SK-N-SH treated with all-trans-retinoic acid at 6 μM for 48 hours (cell line): ENCODE measurements around the gene NDUFS4.

Source experiments
- ATAC-seq: fragments of 200-7000 bp; cut with Tn5 transposase; 3 replicates; pipeline ENCODE4 v1.9.1; 2020; ENCODE audit warnings: mild to moderate bottlenecking, moderate library complexity
- BACH2 ChIP-seq: fragments of 250-450 bp; sonication (Bioruptor Pico); IDR thresholded peaks from 2 replicates; pipeline ENCODE4 v1.9.0; 2021; ENCODE audit warnings: mild to moderate bottlenecking, borderline replicate concordance
- CSDC2 ChIP-seq: fragments of 250-450 bp; sonication (Bioruptor Pico); IDR thresholded peaks from 2 replicates; pipeline ENCODE4 v1.5.0; 2020; ENCODE audit warnings: mild to moderate bottlenecking, moderate library complexity
- ESRRG ChIP-seq: fragments of 250-450 bp; sonication (Bioruptor Pico); IDR thresholded peaks from 2 replicates; pipeline ENCODE4 v1.6.1; 2021; ENCODE audit warnings: mild to moderate bottlenecking
- GLIS3 ChIP-seq: fragments of 250-450 bp; sonication (Bioruptor Pico); IDR thresholded peaks from 2 replicates; pipeline ENCODE4 v1.5.0; 2020; ENCODE audit warnings: mild to moderate bottlenecking, moderate library complexity
- ISL1 ChIP-seq: fragments of 250-450 bp; sonication (Bioruptor Pico); IDR thresholded peaks from 2 replicates; pipeline ENCODE4 v2.1.2; 2022; ENCODE audit warnings: mild to moderate bottlenecking, moderate library complexity
- PPARA ChIP-seq: fragments of 250-450 bp; sonication (Bioruptor Pico); IDR thresholded peaks from 2 replicates; pipeline ENCODE4 v1.5.0; 2020; ENCODE audit warnings: mild to moderate bottlenecking, borderline replicate concordance
- RARB ChIP-seq: fragments of 250-450 bp; sonication (Bioruptor Pico); IDR thresholded peaks from 2 replicates; pipeline ENCODE4 v1.8.0; 2021; ENCODE audit warnings: mild to moderate bottlenecking, moderate library complexity
- SNAI2 ChIP-seq: fragments of 250-450 bp; sonication (Bioruptor Pico); IDR thresholded peaks from 2 replicates; pipeline ENCODE4 v1.5.0; 2020; ENCODE audit warnings: mild to moderate bottlenecking, moderate library complexity
- TCF4 ChIP-seq: fragments of 250-450 bp; sonication (Bioruptor Pico); IDR thresholded peaks from 2 replicates; pipeline ENCODE4 v1.8.0; 2021; ENCODE audit warnings: mild to moderate bottlenecking, moderate library complexity, borderline replicate concordance
- TOX ChIP-seq: fragments of 250-450 bp; sonication (Bioruptor Pico); IDR thresholded peaks from 2 replicates; pipeline ENCODE4 v1.8.0; 2021; ENCODE audit warnings: mild to moderate bottlenecking, moderate library complexity, borderline replicate concordance
- TSHZ2 ChIP-seq: fragments of 250-450 bp; sonication (Bioruptor Pico); IDR thresholded peaks from 2 replicates; pipeline ENCODE4 v1.5.0; 2020; ENCODE audit warnings: mild to moderate bottlenecking, moderate library complexity
- ZC3H10 ChIP-seq: fragments of 250-450 bp; sonication (Bioruptor Pico); IDR thresholded peaks from 2 replicates; pipeline ENCODE4 v1.5.1; 2021; ENCODE audit warnings: mild to moderate bottlenecking, moderate library complexity
- ZFP3 ChIP-seq: fragments of 250-450 bp; sonication (Bioruptor Pico); IDR thresholded peaks from 2 replicates; pipeline ENCODE4 v1.5.0; 2020; ENCODE audit warnings: mild to moderate bottlenecking, moderate library complexity
- ZFP30 ChIP-seq: fragments of 450-650 bp; formaldehyde crosslinking; IDR thresholded peaks from 2 replicates; pipeline ENCODE4 v1.5.0; 2022; ENCODE audit warnings: mild to moderate bottlenecking, moderate library complexity
- ZNF565 ChIP-seq: fragments of 450-650 bp; formaldehyde crosslinking; conservative IDR thresholded peaks from 2 replicates; pipeline ENCODE4 v1.5.0; 2020; ENCODE audit warnings: low read depth, mild to moderate bottlenecking, moderate library complexity
- ZNF70 ChIP-seq: fragments of 450-650 bp; formaldehyde crosslinking; IDR thresholded peaks from 2 replicates; pipeline ENCODE4 v1.5.0; 2020; ENCODE audit warnings: mild to moderate bottlenecking, moderate library complexity
- ZNF8 ChIP-seq: fragments of 450-650 bp; formaldehyde crosslinking; IDR thresholded peaks from 2 replicates; pipeline ENCODE4 v1.5.0; 2020; ENCODE audit warnings: mild to moderate bottlenecking, moderate library complexity
- TF ChIP-seq, protein P1 (sequence below): fragments of 250-450 bp; sonication (Bioruptor Pico); IDR thresholded peaks from 2 replicates; pipeline ENCODE4 v1.5.1; 2020; ENCODE audit warnings: low read depth, mild to moderate bottlenecking, moderate library complexity
- TF ChIP-seq, protein P2 (sequence below): fragments of 250-450 bp; sonication (Bioruptor Pico); IDR thresholded peaks from 2 replicates; pipeline ENCODE4 v1.8.0; 2020; ENCODE audit warnings: mild to moderate bottlenecking, moderate library complexity, borderline replicate concordance
- TF ChIP-seq, protein P3 (sequence below): fragments of 250-450 bp; sonication (Bioruptor Pico); IDR thresholded peaks from 2 replicates; pipeline ENCODE4 v1.5.1; 2021; ENCODE audit warnings: mild to moderate bottlenecking, moderate library complexity

The NDUFS4 gene

GRCh38 chr5:53613061-53613460 is 52.6 kb downstream of the NDUFS4 start:
- ATAC-seq, result no peak
- no peak for TF ChIP-seq BACH2 (CRISPR knock-in tag)
- no peak for TF ChIP-seq GLIS3 (CRISPR knock-in tag)
- TF ChIP-seq, protein P1, sequence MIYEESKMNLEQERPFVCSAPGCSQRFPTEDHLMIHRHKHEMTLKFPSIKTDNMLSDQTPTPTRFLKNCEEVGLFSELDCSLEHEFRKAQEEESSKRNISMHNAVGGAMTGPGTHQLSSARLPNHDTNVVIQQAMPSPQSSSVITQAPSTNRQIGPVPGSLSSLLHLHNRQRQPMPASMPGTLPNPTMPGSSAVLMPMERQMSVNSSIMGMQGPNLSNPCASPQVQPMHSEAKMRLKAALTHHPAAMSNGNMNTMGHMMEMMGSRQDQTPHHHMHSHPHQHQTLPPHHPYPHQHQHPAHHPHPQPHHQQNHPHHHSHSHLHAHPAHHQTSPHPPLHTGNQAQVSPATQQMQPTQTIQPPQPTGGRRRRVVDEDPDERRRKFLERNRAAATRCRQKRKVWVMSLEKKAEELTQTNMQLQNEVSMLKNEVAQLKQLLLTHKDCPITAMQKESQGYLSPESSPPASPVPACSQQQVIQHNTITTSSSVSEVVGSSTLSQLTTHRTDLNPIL, result no peak
- TF ChIP-seq, protein P2, sequence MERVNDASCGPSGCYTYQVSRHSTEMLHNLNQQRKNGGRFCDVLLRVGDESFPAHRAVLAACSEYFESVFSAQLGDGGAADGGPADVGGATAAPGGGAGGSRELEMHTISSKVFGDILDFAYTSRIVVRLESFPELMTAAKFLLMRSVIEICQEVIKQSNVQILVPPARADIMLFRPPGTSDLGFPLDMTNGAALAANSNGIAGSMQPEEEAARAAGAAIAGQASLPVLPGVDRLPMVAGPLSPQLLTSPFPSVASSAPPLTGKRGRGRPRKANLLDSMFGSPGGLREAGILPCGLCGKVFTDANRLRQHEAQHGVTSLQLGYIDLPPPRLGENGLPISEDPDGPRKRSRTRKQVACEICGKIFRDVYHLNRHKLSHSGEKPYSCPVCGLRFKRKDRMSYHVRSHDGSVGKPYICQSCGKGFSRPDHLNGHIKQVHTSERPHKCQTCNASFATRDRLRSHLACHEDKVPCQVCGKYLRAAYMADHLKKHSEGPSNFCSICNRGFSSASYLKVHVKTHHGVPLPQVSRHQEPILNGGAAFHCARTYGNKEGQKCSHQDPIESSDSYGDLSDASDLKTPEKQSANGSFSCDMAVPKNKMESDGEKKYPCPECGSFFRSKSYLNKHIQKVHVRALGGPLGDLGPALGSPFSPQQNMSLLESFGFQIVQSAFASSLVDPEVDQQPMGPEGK (CRISPR knock-in tag), result no peak
- TF ChIP-seq SNAI2 (CRISPR knock-in tag), result no peak
- no peak for TF ChIP-seq TSHZ2

GRCh38 chr5:53613536-53613935 is 53.1 kb downstream of the NDUFS4 start:
- no peak for ATAC-seq
- TF ChIP-seq PPARA (CRISPR knock-in tag) (no peak), SNAI2 (CRISPR knock-in tag) (no peak), ISL1 (no peak), ZNF70 (CRISPR knock-in tag) (no peak), ZNF565 (CRISPR knock-in tag) (no peak), CSDC2 (no peak), ESRRG (no peak), GLIS3 (CRISPR knock-in tag) (no peak), TSHZ2 (no peak), TOX (CRISPR knock-in tag) (no peak), ZFP30 (no peak), RARB (no peak), ZFP3 (CRISPR knock-in tag) (no peak), ZNF8 (CRISPR knock-in tag) (no peak), ZC3H10 (CRISPR knock-in tag) (no peak), TCF4 (no peak)
- TF ChIP-seq, protein P3, sequence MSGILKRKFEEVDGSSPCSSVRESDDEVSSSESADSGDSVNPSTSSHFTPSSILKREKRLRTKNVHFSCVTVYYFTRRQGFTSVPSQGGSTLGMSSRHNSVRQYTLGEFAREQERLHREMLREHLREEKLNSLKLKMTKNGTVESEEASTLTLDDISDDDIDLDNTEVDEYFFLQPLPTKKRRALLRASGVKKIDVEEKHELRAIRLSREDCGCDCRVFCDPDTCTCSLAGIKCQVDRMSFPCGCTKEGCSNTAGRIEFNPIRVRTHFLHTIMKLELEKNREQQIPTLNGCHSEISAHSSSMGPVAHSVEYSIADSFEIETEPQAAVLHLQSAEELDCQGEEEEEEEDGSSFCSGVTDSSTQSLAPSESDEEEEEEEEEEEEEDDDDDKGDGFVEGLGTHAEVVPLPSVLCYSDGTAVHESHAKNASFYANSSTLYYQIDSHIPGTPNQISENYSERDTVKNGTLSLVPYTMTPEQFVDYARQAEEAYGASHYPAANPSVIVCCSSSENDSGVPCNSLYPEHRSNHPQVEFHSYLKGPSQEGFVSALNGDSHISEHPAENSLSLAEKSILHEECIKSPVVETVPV (CRISPR knock-in tag), result no peak
- TF ChIP-seq, protein P1, result no peak
- TF ChIP-seq, protein P2 (CRISPR knock-in tag), result no peak
